COR-L47 (cell line): ENCODE measurements around the gene SLC13A2.
"Not testable (repeated sequence)": the region's sequence is repeated elsewhere in the genome, so short reads cannot be mapped to it uniquely, and the experiment has no call there.

ENCODE experiments used
- DNase-seq: peaks from one replicate; lab custom pipeline; 2025; lab: John Stamatoyannopoulos, UW

Gene SLC13A2

DNA sequence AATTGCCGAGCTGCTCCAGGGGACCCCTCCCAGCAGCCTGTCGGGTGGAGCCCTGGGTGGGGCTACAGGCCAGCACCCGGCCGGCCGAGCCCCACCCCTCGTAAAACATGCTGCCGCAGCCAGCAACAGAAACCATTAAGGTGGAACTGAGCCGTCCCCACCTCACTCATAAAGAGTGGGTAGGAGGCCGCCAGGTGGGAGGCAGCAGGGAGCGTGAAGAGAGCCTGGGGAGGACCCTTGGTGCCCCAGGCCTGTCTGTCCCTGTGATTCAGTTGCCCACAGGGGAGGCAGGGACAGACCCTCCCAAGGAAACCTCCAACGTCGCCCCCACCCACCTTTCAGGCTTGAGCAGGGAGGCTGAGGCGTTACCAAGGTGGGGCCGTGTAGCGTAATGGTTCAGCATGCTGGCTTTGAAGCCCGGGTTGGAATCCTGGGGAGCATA lies 41.1 kb downstream of the SLC13A2 start:
- no peak for DNase-seq

DNA sequence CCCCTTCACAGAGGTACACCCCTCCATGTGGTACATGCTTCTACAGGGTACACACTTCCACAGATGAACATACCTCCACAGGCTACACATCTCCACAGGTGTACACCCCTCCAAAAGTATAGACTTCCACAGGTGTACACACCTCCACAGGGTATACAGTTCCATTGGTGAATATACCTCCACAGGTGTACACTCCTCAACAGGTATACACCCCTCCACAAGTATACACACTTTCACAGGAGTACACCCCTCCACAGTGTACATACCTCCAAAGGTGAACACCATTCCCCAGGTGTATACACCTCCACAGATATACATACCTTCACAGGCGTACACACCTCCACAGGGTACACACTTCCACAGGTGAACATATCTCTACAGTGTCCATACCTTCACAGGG lies 42.1 kb downstream of the SLC13A2 start:
- no peak for DNase-seq

DNA sequence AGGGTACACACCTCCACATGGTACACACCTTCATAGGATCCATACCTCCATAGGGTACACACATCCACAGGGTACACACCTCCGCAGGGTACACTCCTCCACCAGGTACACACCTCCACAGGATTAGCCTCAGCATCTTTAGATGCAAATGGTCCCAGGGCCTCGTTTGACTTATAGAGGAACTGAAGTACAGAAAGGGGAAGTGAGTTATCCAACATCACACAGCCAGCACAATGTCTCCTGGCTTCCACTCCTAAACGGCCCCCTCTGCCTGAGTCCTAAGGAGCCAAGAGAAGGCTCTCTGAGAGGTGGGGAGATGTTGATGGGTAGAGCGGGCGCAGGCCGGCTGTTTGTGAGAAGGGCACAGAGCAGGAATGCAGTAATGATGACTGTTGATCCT lies 44.7 kb downstream of the SLC13A2 start:
- DNase-seq, result no peak

DNA sequence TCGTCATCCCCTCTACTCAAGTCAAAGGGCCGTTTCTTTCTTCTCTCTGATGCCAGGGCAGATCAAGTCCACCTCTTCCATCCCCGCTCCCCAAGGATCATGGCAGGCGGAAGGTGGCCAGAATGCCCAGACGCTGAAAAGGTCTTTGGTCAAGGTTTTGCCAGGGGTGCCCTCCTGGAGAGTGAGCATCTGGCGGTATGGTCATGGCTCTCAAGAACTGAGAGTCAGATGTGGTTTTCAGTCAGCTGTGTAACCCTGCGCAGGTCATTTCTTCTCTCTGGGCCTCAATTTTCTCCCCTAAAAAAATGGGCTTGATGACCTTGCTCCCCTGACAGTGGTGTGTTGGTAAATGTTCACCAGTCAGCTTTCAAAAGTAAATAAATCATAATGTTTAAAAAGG lies 45.1 kb downstream of the SLC13A2 start:
- DNase-seq, result no peak

DNA sequence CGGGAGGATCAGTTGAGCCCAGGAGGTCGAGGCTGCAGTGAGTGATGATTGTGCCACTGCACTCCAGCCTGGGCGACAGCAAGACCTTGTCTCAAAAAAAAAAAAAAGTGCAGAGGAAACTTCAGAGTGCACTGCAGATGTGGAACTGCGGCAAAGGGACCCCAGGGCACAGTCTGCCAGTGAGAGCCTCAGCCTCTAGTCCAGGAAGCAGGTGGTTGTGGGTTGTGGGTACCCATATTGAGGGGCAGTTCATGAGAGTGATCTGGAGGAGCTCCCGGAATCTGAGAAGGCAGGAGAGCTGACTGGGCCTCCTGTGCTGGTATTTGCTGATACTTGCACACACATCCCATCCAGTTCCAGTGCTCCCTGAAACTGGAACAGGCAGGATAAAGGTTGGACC lies 45.8 kb downstream of the SLC13A2 start:
- no peak for DNase-seq

DNA sequence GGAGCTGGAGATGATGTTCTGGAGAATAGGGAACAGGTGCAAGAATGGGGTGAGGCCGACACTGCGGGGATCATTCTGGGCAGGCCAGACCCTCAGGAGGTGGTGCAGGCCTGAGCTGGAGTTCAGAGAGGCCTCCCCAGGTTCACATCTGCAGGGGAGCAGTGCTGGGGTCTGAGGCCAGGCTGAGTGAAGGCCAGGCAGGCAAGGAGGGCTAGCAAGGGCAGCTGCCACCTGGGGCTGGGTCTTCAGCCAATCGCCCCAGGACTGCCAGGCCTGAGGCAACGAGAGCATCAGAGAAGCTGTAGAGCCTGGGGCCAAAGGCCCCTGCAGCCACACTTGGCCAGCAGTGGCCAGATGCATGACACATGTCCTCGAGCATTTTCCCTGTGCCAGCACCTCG lies 47.2 kb downstream of the SLC13A2 start:
- no peak for DNase-seq

DNA sequence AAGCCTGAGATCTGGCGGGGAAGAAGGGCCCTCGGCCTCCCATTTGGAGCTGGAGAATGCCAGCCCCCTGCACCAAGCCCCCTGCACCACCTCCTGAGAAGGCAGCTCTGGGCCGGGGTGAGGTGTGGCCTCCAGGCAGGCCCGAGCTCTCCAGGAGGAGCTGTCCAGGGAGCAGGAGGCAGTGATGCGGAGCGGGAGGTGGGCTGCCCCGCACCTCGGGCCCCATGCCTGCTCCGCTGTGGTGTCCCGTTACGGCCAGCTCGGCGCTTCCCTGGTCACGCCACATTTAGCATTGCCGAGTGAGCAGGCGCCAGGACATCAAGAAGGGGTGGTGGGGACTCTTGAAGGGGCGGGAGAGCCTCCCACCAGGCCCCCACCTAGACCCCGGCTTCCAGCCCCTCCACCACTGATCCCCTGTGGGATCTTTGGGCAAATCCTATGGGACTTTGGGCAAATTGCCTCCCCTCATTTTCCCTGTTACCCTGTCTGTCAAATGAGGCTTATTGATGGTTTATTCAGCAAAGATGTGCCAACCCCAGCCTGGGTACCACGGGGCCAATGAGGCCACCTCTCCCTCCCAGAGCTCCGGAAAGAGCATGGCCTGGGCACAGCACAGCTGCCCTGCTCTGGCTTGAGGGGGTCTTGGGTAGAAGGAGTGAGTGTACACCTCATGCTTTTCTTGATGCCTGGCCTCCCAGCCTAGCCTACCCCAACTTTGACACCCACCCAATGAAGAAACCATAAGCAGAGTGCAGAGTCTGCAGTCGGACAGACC lies 48.1 kb downstream of the SLC13A2 start:
- no peak for DNase-seq

DNA sequence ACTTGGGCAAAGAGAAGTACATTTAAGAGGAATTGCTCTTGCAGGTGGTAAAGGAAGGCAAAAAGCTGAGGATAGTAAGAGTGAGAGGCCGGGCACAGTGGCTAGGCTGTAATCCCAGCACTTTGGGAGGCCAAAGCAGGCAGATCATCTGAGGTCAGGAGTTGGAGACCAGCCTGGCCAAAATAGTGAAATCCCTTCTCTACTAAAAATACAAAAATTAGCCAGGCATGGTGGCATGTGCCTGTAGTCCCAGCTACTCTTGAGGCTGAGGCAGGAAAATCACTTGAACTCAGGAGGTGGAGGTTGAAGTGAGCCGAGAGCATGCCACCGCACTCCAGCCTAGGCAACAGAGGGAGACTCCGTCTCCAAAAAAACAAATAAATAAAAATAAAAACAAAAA lies 48.8 kb downstream of the SLC13A2 start:
- DNase-seq, result not testable (repeated sequence)

DNA sequence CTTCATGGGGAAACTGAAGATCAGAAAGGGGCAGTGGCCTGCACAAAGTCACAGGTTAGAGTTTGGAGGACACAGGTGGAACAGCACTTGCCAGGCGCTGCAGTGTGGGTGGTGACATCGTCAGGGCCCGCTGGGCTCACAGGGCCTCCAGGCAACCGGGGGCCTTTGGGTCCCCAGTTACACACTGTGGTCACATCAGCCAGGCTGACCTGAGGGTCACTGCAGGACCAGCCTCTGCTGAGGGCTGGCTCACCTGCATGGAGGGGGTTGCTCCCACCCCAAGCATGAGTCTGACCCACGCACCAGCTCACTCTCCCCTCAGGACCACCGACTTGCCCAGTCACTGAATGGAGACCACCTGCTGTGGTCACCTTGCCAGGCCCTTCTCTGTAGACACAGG lies 49.7 kb downstream of the SLC13A2 start:
- DNase-seq, result no peak

DNA sequence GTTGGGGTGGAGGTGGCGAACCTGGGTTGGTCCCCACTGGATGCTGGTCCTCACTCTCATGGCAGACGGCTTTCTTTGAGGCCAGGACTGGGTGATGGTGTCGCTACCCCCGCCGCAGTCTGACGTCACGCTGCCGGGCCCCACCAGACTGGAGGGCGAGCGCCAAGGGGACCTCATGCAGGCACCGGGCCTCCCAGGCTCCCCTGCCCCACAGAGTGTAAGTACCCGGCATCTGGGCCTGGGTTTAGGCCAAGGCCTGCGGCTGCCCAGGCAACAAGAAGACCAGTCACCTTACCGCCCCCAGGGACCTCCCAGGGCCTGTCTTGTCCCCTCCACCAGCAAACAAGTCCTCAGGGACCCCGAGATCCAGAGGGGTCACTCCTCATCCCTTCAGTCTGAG lies 50.4 kb downstream of the SLC13A2 start:
- no peak for DNase-seq

DNA sequence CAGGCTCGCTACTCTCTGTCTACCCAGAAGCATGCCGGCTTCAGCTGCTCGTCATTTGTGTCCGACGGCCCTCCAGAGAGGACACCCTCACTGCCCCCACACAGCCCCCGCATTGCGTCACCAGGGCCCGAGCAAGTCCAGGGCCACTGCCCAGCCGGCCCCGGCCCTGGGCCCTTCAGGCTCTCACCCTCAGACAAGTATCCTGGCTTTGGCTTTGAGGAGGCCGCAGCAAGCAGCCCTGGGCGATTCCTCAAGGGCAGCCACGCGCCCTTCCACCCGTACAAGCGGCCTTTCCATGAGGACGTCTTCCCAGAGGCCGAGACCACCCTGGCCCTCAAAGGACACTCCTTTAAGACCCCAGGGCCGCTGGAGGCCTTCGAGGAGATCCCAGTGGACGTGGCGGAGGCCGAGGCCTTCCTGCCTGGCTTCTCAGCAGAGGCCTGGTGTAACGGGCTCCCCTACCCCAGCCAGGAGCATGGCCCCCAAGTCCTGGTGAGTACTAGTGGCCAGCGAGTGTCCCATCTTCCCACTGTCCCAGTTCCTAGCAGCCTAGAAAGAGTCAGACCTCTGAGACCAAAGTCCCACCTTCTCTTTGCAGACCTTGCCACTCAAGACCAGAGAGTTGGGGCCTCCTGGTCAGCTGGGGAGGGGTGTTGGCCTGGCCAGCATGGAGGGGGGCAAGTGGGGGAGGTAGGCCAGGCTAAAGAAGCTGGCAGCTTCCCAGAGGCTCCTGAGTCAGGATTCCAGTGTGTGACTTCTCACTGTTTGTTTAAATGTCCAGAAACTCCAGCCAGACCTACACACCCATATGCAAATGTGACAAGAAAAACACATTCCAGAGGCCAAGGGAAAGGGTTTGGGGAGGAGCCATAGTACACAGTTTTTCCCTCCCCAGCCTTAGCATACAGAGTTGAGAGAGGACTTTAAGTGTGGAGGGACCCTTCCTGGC lies 51.3 kb downstream of the SLC13A2 start:
- no peak for DNase-seq

DNA sequence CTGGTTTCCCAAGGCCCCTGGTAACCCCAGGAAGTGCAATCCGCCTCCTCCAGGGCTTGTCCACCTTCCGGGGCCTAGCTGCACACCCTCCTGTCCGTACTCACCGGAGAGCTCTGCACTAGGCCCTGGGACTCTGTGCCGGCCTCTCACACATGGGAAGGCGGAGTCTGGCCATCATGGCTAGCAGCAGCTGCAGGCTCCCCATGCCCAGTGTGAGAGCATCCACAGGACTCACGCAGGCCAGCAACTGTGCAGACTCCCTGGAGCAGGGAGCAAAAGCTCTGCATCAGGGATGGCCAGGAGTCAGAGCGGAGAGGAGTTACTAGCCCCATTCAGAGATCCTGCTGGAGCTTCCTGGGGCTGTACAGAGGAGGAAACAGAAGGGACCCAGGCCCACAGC lies 52.9 kb downstream of the SLC13A2 start:
- DNase-seq, result no peak

DNA sequence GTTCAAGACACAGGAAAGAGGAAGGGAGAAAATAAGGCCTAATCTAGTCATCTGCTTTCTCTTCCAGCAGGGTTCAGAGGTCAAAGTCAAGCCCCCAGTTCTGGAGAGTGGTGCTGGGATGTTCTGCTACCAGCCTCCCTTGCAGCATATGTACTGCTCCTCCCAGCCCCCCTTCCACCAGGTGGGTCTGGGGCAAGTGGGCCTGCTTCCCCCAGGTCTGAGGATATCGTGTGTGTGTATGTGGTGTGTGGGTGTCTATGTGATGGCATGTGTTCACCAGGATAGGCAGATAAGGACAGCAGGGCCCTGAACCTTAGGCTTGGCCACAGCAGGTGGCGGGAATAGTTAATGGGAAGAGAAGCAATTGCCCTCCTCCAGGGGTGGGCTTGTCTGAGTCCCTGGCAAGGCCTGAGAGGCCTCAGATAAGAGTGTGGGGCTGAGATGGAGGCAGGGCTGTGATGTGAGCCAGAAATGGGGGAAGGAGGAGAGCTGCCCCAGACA lies 53.8 kb downstream of the SLC13A2 start:
- DNase-seq, result no peak

DNA sequence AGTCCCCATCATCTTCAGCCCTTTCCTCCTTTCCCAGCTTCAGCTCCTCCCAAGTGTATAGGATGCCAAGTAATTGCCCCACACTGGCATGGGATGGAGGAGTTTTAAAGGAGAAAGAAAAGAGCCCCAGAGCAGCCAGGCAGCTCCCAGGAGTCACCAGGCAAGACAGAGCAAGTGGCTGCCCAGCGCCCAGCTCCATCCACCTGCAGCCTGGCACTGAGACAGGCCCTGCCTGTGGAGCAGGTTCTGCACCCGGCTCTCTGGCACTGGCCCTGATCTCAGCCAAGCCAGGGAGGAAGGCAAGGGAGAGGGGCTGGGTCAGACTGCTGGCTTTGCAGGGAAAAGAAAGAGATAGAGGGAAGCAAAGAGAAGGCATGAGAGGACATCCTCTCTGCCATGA lies 54.4 kb downstream of the SLC13A2 start:
- no peak for DNase-seq

DNA sequence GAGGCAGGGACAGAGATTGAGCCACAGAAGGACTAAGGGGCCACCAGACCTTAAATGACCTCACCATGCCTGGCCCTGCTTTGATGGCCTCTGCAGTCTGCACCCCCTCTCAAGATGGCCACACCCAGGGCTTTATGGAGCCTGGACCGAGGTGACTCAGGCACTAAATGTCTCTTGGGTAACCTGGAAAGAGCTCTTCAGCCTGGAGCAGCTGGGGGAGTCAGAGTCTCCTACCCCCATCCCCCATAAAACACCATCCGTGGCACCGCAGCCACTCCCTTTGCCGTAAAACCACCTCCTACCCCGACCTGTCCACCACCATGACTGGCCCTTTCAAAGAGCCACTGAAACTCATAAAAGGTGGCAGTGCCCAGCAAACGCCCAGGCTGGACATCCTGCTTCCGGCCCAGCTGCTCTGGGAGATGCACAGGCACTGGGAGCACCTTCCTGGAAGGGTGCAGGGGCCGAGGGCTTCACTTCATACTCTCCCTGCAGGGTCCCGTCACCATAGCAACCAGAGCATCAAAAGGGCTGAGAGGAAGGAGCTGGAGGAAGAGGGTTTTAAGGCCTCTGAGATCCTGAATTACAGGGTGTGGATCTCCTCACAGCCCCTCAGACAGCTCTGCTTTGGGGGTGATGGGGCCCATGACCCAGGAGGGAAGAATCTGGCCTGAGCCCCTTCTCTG lies 55.0 kb downstream of the SLC13A2 start:
- no peak for DNase-seq

DNA sequence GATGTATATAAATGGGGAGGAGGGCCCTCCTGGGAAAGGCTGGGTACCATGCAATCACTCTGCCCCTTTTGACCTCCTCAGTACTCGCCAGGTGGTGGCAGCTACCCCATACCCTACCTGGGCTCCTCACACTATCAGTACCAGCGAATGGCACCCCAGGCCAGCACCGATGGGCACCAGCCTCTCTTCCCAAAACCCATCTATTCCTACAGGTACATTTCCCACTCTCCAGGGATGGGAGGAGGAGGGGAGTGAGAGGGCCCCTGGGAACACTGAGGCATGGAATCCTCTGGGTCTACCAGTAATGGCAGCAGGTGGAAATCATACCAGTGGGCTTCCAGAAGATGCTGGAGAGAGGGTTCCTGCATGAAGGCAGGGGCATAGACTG lies 55.6 kb downstream of the SLC13A2 start:
- DNase-seq, result no peak

DNA sequence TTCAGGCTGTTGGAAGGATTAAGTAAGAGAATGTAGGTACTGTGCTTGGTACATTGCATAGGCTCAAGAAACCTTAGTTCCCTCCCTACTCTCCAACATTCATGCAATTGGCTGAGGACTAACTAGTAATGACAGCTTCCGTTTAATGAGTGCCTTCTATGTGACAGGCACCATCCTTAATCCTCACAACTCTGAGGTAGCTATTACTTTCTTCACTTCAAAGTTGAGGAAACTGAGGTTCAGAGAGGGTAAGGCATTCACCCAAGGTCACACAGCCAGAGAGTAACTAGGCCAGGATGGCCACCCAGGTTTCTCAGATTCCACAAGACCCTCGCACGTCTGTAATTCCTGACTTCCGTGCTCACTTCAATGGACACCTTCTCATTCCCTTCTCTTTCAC lies 56.8 kb downstream of the SLC13A2 start:
- DNase-seq, result no peak

DNA sequence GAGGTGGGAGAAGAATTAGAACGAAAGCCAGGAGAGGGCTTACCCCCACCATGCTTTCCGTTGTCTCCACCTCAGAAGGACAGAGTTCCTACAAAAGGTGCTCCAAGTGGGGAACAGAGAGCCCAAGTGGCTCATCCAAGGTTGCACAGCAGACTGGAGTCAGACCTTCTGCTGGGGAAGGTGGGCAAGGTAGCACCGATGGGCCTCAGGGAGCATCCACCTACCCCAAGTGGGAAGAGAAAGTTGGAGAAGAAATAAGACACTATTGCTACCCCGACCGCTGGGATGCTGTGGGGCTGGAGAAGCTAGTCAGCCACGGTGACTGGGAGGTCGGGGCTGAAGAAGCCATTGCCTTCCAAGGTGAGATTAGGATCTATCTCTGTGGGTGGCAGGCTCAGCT lies 57.5 kb downstream of the SLC13A2 start:
- no peak for DNase-seq

DNA sequence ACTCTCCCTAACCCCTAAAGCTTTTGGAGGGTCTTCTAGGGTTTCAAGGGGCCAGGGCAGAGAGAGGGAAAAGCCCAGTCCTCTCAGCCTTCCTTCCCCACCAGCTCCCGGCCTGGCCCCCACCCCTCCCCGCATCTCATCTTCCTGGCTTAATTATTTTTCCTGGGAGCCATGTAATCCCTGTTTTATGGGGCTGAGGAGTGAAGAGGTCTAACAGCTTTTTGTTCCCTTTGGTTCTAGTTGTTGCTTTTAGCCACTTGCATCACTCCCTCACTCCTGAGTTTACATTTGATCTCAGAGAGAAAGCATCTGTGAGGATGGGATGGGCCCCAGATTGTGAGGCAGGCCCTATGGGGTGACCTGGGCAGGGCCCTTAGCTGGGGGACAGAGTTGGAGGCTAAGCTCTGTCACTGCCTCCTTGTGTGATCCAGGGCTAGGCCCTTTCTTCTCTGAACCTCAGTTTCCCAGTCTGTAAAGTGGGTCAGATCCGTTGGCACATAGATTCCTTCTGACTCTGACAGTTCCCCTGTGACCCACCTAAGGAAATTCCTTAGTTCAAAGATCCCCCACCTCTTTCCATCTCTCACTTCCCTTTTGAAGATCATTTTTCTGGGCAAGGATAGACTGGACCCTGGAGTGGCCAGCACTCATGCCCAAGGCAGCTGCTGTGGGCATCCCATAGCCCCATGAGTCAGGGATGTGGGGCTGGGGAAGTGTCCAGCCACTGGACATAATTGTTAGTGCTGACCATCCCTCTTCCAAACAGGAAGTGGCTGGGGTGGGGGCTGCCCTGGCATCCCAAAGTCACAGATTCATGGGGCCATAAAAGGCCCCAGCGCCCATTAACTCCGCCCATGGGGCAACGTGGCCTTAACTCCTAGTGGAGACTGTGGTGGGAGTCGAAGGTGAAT lies 58.9 kb downstream of the SLC13A2 start:
- no peak for DNase-seq

DNA sequence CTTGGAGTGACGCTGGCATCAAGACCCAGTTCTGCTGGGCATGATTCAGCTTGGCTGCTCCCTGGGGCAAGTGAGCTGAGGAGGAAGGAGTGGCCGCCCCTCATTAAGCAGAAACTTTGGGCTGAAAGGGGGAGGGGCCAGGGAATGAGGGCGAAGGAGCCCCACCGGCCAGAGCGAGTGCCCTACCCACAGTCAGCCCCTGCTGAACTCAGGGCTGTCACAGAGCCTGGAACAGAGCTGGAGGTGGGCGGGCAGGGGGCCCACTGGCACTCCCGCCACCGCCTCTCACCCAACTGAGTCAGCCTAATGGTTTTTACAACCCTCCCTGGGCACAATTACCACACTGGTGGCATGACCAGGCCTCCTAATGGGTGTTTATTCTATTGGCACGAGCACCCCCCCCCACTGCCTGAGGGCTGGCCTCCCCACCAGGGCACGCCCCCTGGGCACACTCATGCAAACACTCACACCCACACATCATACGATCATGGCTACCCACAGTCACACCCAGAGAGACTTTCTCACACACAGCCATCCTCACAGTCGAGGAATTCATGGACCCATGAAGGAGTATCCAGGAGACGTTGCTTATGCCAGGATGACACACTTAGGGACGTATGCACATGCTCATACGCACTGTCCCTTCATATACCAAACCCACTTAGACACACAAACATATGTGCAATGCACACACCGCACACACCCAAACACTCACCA lies 59.8 kb downstream of the SLC13A2 start:
- DNase-seq, result no peak
